HepG2 (cell line): Measurements from ENCODE around the gene TAAR5. TPM values are rescaled to one million over a fixed set of nuclear protein-coding genes. Genes with fewer than 3 reads are reported as not detected.

Experiments used
- ATAC-seq: fragments of 200-7000 bp; cut with Tn5 transposase; 3 replicates; pipeline ENCODE4 v1.9.1; 2020; ENCODE audit warnings: mild to moderate bottlenecking, moderate library complexity
- BruUV-seq: library from RNA; stranded (reverse); fragments of 400-500 nt; replicated peaks from 2 replicates; lab custom pipeline; 2021; lab: Mats Ljungman, UMichigan
- CTCF ChIA-PET: fragments of 300-600 bp; formaldehyde crosslinking; extraction: SDS; loops from one replicate; lab custom pipeline; 2021; ENCODE audit warnings: low total read pairs, inconsistent platforms, low intra/inter-chr PET ratio; lab: Yijun Ruan, JAX
- POLR2A ChIA-PET: fragments of 350-600 bp; sonication (Branson Sonifier 250); formaldehyde crosslinking; loops from one replicate; lab custom pipeline; 2020; ENCODE audit warnings: antibody characterized with exemption, inconsistent platforms; lab: Yijun Ruan, JAX
- DNase-seq: peaks from one replicate; pipeline ENCODE4 v3.0.0-alpha.2; 2015; ENCODE audit warnings: low spot score
- FAIRE-seq: peaks from 3 replicates; lab custom pipeline; 2011; peaks lifted over from hg19 to GRCh38; lab: Jason Lieb, UNC
- H2AFZ ChIP-seq: one replicate; pipeline ENCODE4 v1.6.1; 2011; ENCODE audit warnings: low read length, inconsistent platforms
- H3K27ac ChIP-seq: fragments of 300-600 bp; 3 replicates; pipeline ENCODE4 v1.8.0; 2011; ENCODE audit warnings: mixed run types, mild to moderate bottlenecking, mixed read lengths, low read length, inconsistent platforms; ENCODE audit not compliant: insufficient read depth; ENCODE audit errors: extremely low read length
- H3K27me3 ChIP-seq, 2 experiments: fragments of 200-600 bp in 1 of 2; 2 replicates in 1 of 2; 3 replicates in 1 of 2; pipeline versions ENCODE4 v1.6.0 to v1.8.0; 2011; ENCODE audit warnings: low read length in 2 of 2, mild to moderate bottlenecking in 2 of 2, moderate library complexity in 2 of 2, inconsistent platforms in 1 of 2; ENCODE audit not compliant: insufficient read depth in 2 of 2, control insufficient read depth in 1 of 2
- H3K36me3 ChIP-seq, 2 experiments: fragments of 200-600 bp in 1 of 2; replicated peaks in 1 of 2; 2 replicates in 1 of 2; 3 replicates in 1 of 2; pipeline versions ENCODE4 v1.5.1 to v1.8.0; 2011; ENCODE audit warnings: low read length in 2 of 2, inconsistent platforms in 1 of 2; ENCODE audit not compliant: insufficient read depth in 2 of 2, control insufficient read depth in 1 of 2
- H3K4me1 ChIP-seq: 2 replicates; pipeline ENCODE4 v1.5.1; 2012; ENCODE audit warnings: low read length, inconsistent platforms; ENCODE audit not compliant: insufficient read depth
- H3K4me2 ChIP-seq: 2 replicates; pipeline ENCODE4 v1.6.0; 2011; ENCODE audit warnings: low read depth, low read length, inconsistent platforms
- H3K4me3 ChIP-seq, 3 experiments: fragments of 200-600 bp in 1 of 3; sonication (generic), shearing (Covaris generic) in 1 of 3; replicated peaks in 1 of 3; 2 replicates each; pipeline ENCODE4 v1.5.1; 2011 to 2016; ENCODE audit warnings: low read length in 3 of 3, inconsistent platforms in 2 of 3, low read depth in 2 of 3, mild to moderate bottlenecking in 2 of 3, control low read depth in 1 of 3, mixed read lengths in 1 of 3; ENCODE audit not compliant: insufficient read depth in 1 of 3
- H3K79me2 ChIP-seq: one replicate; pipeline ENCODE4 v1.6.1; 2011; ENCODE audit warnings: low read length, inconsistent platforms; ENCODE audit not compliant: insufficient read depth
- H3K9ac ChIP-seq: 2 replicates; pipeline ENCODE4 v1.6.0; 2011; ENCODE audit warnings: mild to moderate bottlenecking, low read depth, low read length, inconsistent platforms; ENCODE audit not compliant: insufficient read depth
- H3K9me3 ChIP-seq: 2 replicates; pipeline ENCODE4 v1.5.1; 2012; ENCODE audit warnings: mild to moderate bottlenecking, low read length
- H4K20me1 ChIP-seq: 2 replicates; pipeline ENCODE4 v1.6.0; 2011; ENCODE audit warnings: inconsistent platforms, mild to moderate bottlenecking, low read length, moderate library complexity; ENCODE audit not compliant: insufficient read depth
- ARNT2 ChIP-seq: sonication (generic); formaldehyde crosslinking; IDR thresholded peaks from 2 replicates; pipeline ENCODE4 v1.8.0; 2022; ENCODE audit warnings: mild to moderate bottlenecking, low read depth, missing genetic modification reagents, moderate library complexity
- ASH2L ChIP-seq: fragments of 300-600, 200-600 bp; sonication (generic); IDR thresholded peaks from 2 replicates; pipeline ENCODE4 v1.7.0; 2017; ENCODE audit warnings: low read depth, mild to moderate bottlenecking, moderate library complexity, mixed read lengths, low read length; ENCODE audit not compliant: insufficient read length
- FOXP1 ChIP-seq, 2 experiments: fragments of 450-650 bp in 1 of 2; IDR thresholded peaks; 2 replicates each; pipeline ENCODE4 v1.6.1; 2017 to 2018; ENCODE audit warnings: antibody characterized with exemption in 1 of 2
- HNF4A ChIP-seq: sonication (generic); formaldehyde crosslinking; IDR thresholded peaks from 2 replicates; pipeline ENCODE4 v1.4.0; 2020; ENCODE audit warnings: missing genetic modification reagents
- HOMEZ ChIP-seq: IDR thresholded peaks from 2 replicates; pipeline ENCODE4 v1.6.1; 2016; ENCODE audit warnings: low read depth
- IKZF5 ChIP-seq: IDR thresholded peaks from 2 replicates; pipeline ENCODE4 v1.6.1; 2018; ENCODE audit warnings: missing genetic modification reagents, mild to moderate bottlenecking, missing compliant biosample characterization
- KDM2A ChIP-seq: sonication (generic); formaldehyde crosslinking; IDR thresholded peaks from 2 replicates; pipeline ENCODE4 v1.4.0; 2020; ENCODE audit warnings: low read depth, missing genetic modification reagents, borderline replicate concordance
- SRSF4 ChIP-seq: fragments of 200-400 bp; formaldehyde crosslinking; IDR thresholded peaks from one replicate; pipeline ENCODE4 v1.6.1; 2018; ENCODE audit warnings: mild to moderate bottlenecking, low read depth, low read length, moderate library complexity; ENCODE audit not compliant: poor library complexity, severe bottlenecking
- ZBTB43 ChIP-seq: sonication (generic); formaldehyde crosslinking; conservative IDR thresholded peaks from 2 replicates; pipeline ENCODE4 v1.4.0; 2020; ENCODE audit warnings: missing genetic modification reagents
- ZFP62 ChIP-seq: sonication (generic); formaldehyde crosslinking; IDR thresholded peaks from 2 replicates; pipeline ENCODE4 v1.4.0; 2020; ENCODE audit warnings: missing genetic modification reagents
- ZKSCAN5 ChIP-seq: sonication (generic); formaldehyde crosslinking; IDR thresholded peaks from 2 replicates; pipeline ENCODE4 v1.5.1; 2020; ENCODE audit warnings: mild to moderate bottlenecking, missing genetic modification reagents
- ZNF205 ChIP-seq: IDR thresholded peaks from 2 replicates; pipeline ENCODE4 v1.6.1; 2018; ENCODE audit warnings: missing biosample characterization, missing genetic modification reagents
- ZNF317 ChIP-seq: sonication (generic); formaldehyde crosslinking; IDR thresholded peaks from 2 replicates; pipeline ENCODE4 v1.5.0; 2020; ENCODE audit warnings: mild to moderate bottlenecking, missing genetic modification reagents
- ZNF546 ChIP-seq: sonication (generic); formaldehyde crosslinking; conservative IDR thresholded peaks from 2 replicates; pipeline ENCODE4 v1.8.1; 2023; ENCODE audit warnings: mild to moderate bottlenecking, missing genetic modification reagents
- ZNF646 ChIP-seq: sonication (generic); formaldehyde crosslinking; IDR thresholded peaks from 2 replicates; pipeline ENCODE4 v1.9.0; 2021; ENCODE audit warnings: mild to moderate bottlenecking, missing genetic modification reagents
- ZNF777 ChIP-seq: sonication (generic); formaldehyde crosslinking; IDR thresholded peaks from 2 replicates; pipeline ENCODE4 v1.4.0; 2020; ENCODE audit warnings: missing genetic modification reagents
- WGBS: methylation state at CpG from one replicate; pipeline ENCODE4 v1.1.6; 2017; ENCODE audit warnings: low lambda C conversion rate; 5-methylcytosine and 5-hydroxymethylcytosine counted together
- in situ Hi-C: cut with HindIII; loops from 2 replicates; pipeline ENCODE4 v1.10.0; 2017; ENCODE audit warnings: low pct_unique_long_range_greater_than_20kb; ENCODE audit not compliant: extremely low pct_ligation_motif_present
- intact Hi-C: fragments of 100-400 bp; cut with micrococcal nuclease; formaldehyde crosslinking; loops from one replicate; pipeline ENCODE4 v1.10.0; 2022; ENCODE audit not compliant: unreplicated experiment
- polyA plus RNA-seq, 8 experiments: library from polyadenylated mRNA; depleted of rRNA in 3 of 8; stranded (reverse) in 7 of 8; unstranded in 1 of 8; fragments of >200 nt; fragmentation: Illumina TruSeq in 4 of 8; extraction: Trizol in 4 of 8; gene quantifications; 2 replicates each; pipeline versions ENCODE4 v1.2.1 to v1.2.3, GENCODE V29; 2011 to 2016; ENCODE audit warnings: low read depth in 4 of 8, missing spikeins in 1 of 8, mixed read lengths in 1 of 8; ENCODE audit not compliant: insufficient read depth in 1 of 8
- total RNA-seq, 5 experiments: library from RNA; depleted of rRNA; stranded (reverse); fragments of >200 nt; fragmentation: Illumina TruSeq; extraction: Trizol; gene quantifications; 2 replicates each; pipeline ENCODE4 v1.2.3, GENCODE V29; 2016; ENCODE audit warnings: low read depth in 1 of 5

TAAR5 gene
- total and polyA plus RNA-seq, 2 of the 13 experiments (the other 11 are each of a cell fraction or from before 2014, with no cell fraction given): not detected

GRCh38 chr6:132552372-132552771, 37.2 kb downstream of the TAAR5 start, which contains the start of gene TAAR8:
Gene TAAR8, plus strand, starts transcription at chr6:132552672. Its CDS starts 21 bp downstream, at chr6:132552693.
- DNase-seq: no peak
- 44% methylated on average over 2 of the region's 2 CpGs for WGBS
- Histone ChIP-seq H3K36me3 (no peaks in the 10 kb centered on the region), H3K27ac (no peak within 1 kb of the TSS), H3K4me2 (no peak within 1 kb of the TSS), H3K4me3 (no peak within 1 kb of the TSS), H3K4me1 (no peaks in the 10 kb centered on the region), H4K20me1 (no peaks in the 10 kb centered on the region), H3K27me3 (no peaks in the 10 kb centered on the region), H3K79me2 (no peaks in the 10 kb centered on the region), H3K9ac (no peak within 1 kb of the TSS), H3K9me3 (no peaks in the 10 kb centered on the region), H2AFZ (no peak within 1 kb of the TSS)
- ATAC-seq: no peak
- CTCF ChIA-PET: no interaction called here
- FAIRE-seq: no peak
- intact Hi-C loops: no loop called here
- POLR2A ChIA-PET: no interaction called here
- in situ Hi-C loops: no loop called here
- no TSS peak for BruUV-seq
- TF ChIP-seq ZNF205 (CRISPR knock-in tag) (no peak), ZKSCAN5 (CRISPR knock-in tag) (no peak), ZNF777 (no peak), ARNT2 (no peak), ZNF646 (CRISPR knock-in tag) (no peak), HOMEZ (CRISPR knock-in tag) (no peak), ASH2L (no peak), ZNF546 (CRISPR knock-in tag) (no peak), HNF4A (no peak), ZNF317 (CRISPR knock-in tag) (no peak), FOXP1 (IDR thresholded peaks at IDR 0.05) (no peak), FOXP1 (CRISPR knock-in tag; IDR thresholded peaks at IDR 0.05) (no peak), SRSF4 (no peak), IKZF5 (CRISPR knock-in tag) (no peak), KDM2A (CRISPR knock-in tag) (no peak), ZBTB43 (CRISPR knock-in tag) (no peak), ZFP62 (CRISPR knock-in tag) (no peak)
